Hepatocyte (in vitro differentiated cells): ENCODE measurements around the gene SMARCC2. TPM values are rescaled to one million over a fixed set of nuclear protein-coding genes. Genes with fewer than 3 reads are reported as not detected.
A peak's percentile ranks its signal among the peaks of the same experiment; 100 is the strongest.

Experiments
- DNase-seq: peaks from one replicate; pipeline ENCODE4 v3.0.0-alpha.2; 2016; ENCODE audit warnings: low spot score
- H2AFZ ChIP-seq: fragments of 200-600 bp; sonication (generic); 2 replicates; pipeline ENCODE4 v1.6.0; 2016; ENCODE audit warnings: antibody characterized with exemption, mild to moderate bottlenecking
- H3K27ac ChIP-seq: fragments of 200-600 bp; sonication (generic); 2 replicates; pipeline ENCODE4 v1.5.1; 2016; ENCODE audit warnings: mild to moderate bottlenecking
- H3K27me3 ChIP-seq: fragments of 200-600 bp; sonication (generic); 2 replicates; pipeline ENCODE4 v1.6.1; 2016
- H3K36me3 ChIP-seq: fragments of 200-600 bp; sonication (generic); replicated peaks from 2 replicates; pipeline ENCODE4 v1.5.1; 2016; ENCODE audit warnings: low read depth; ENCODE audit not compliant: insufficient read depth
- H3K4me1 ChIP-seq: fragments of 200-600 bp; sonication (generic); 2 replicates; pipeline ENCODE4 v1.5.1; 2016; ENCODE audit warnings: mild to moderate bottlenecking, moderate library complexity; ENCODE audit not compliant: insufficient read depth
- H3K4me2 ChIP-seq: fragments of 200-600 bp; sonication (generic); 2 replicates; pipeline ENCODE4 v1.6.0; 2016
- H3K4me3 ChIP-seq: fragments of 200-600 bp; sonication (generic); 2 replicates; pipeline ENCODE4 v1.5.1; 2016; ENCODE audit warnings: mild to moderate bottlenecking
- H3K79me2 ChIP-seq: fragments of 200-600 bp; sonication (generic); 2 replicates; pipeline ENCODE4 v1.6.0; 2017; ENCODE audit warnings: mild to moderate bottlenecking
- H3K9me2 ChIP-seq: fragments of 200-600 bp; sonication (generic); replicated peaks from 2 replicates; pipeline ENCODE4 v1.6.0; 2017; ENCODE audit warnings: mild to moderate bottlenecking; ENCODE audit not compliant: insufficient read depth
- H3K9me3 ChIP-seq: fragments of 200-600 bp; sonication (generic); 2 replicates; pipeline ENCODE4 v1.5.1; 2016; ENCODE audit warnings: low read depth, mild to moderate bottlenecking
- H4K20me1 ChIP-seq: fragments of 200-600 bp; sonication (generic); 2 replicates; pipeline ENCODE4 v1.6.0; 2016; ENCODE audit warnings: mild to moderate bottlenecking; ENCODE audit not compliant: insufficient read depth, poor library complexity, severe bottlenecking
- EZH2 ChIP-seq: fragments of 200-600 bp; sonication (generic); IDR thresholded peaks from 2 replicates; pipeline ENCODE4 v1.6.1; 2016; ENCODE audit warnings: antibody characterized with exemption, mild to moderate bottlenecking, borderline replicate concordance
- EZH2phosphoT487 ChIP-seq: fragments of 200-600 bp; sonication (generic); IDR thresholded peaks from one replicate; pipeline ENCODE4 v1.6.1; 2018; ENCODE audit warnings: antibody characterized with exemption, mild to moderate bottlenecking, low read depth, moderate library complexity; ENCODE audit not compliant: unreplicated experiment, severe bottlenecking
- WGBS: methylation state at CpG from one replicate; pipeline ENCODE4 v1.1.6; 2016; ENCODE audit warnings: low lambda C conversion rate; ENCODE audit errors: missing lambda C conversion rate; 5-methylcytosine and 5-hydroxymethylcytosine counted together
- polyA plus RNA-seq: library from polyadenylated mRNA; unstranded; fragments of >200 nt; fragmentation: Nextera tagmentation; extraction: Ambion mirVana; gene quantifications from 2 replicates; pipeline ENCODE4 v1.2.1, GENCODE V29; 2016
- total RNA-seq: library from RNA; depleted of rRNA; stranded (reverse); fragments of >200 nt; gene quantifications from 2 replicates; pipeline ENCODE4 v1.2.3, GENCODE V29; 2014
- TF ChIP-seq, protein P1 (sequence below): fragments of 200-600 bp; sonication (generic); IDR thresholded peaks from 2 replicates; pipeline ENCODE4 v1.5.1; 2016; ENCODE audit warnings: antibody characterized with exemption, mild to moderate bottlenecking; ENCODE audit not compliant: poor library complexity

Gene SMARCC2
- total and polyA plus RNA-seq, 2 experiments from 2014 or later, result 34.8 to 68.6 TPM

- H3K36me3 ChIP-seq, result no peaks in the 10 kb centered on the region
- WGBS, result 10% methylated on average over 12 of the region's 12 CpGs
- H3K27me3 ChIP-seq, result no peaks in the 10 kb centered on the region
- TF ChIP-seq EZH2phosphoT487, result no peak
- TF ChIP-seq, protein P1, sequence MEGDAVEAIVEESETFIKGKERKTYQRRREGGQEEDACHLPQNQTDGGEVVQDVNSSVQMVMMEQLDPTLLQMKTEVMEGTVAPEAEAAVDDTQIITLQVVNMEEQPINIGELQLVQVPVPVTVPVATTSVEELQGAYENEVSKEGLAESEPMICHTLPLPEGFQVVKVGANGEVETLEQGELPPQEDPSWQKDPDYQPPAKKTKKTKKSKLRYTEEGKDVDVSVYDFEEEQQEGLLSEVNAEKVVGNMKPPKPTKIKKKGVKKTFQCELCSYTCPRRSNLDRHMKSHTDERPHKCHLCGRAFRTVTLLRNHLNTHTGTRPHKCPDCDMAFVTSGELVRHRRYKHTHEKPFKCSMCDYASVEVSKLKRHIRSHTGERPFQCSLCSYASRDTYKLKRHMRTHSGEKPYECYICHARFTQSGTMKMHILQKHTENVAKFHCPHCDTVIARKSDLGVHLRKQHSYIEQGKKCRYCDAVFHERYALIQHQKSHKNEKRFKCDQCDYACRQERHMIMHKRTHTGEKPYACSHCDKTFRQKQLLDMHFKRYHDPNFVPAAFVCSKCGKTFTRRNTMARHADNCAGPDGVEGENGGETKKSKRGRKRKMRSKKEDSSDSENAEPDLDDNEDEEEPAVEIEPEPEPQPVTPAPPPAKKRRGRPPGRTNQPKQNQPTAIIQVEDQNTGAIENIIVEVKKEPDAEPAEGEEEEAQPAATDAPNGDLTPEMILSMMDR, result peak; percentile 32
- no peak for TF ChIP-seq EZH2
- H3K27ac ChIP-seq, result peak overlapping the region; percentile 95
- no peaks in the 10 kb centered on the region for H4K20me1 ChIP-seq
- no peaks in the 10 kb centered on the region for H3K9me3 ChIP-seq
- DNase-seq, result peak; percentile 82
- peak overlapping the region; percentile 82 for H2AFZ ChIP-seq
- H3K4me2 ChIP-seq, result peak overlapping the region; percentile 91
- H3K79me2 ChIP-seq, result peaks cover 19% of the 10 kb centered on the region
- peak overlapping the region; percentile 76 for H3K4me3 ChIP-seq
- peaks cover 20% of the 10 kb centered on the region for H3K4me1 ChIP-seq
- no peaks in the 10 kb centered on the region for H3K9me2 ChIP-seq
Measured at GRCh38 chr12:56151672-56152131, 37.6 kb downstream of the SMARCC2 start.

DNA sequence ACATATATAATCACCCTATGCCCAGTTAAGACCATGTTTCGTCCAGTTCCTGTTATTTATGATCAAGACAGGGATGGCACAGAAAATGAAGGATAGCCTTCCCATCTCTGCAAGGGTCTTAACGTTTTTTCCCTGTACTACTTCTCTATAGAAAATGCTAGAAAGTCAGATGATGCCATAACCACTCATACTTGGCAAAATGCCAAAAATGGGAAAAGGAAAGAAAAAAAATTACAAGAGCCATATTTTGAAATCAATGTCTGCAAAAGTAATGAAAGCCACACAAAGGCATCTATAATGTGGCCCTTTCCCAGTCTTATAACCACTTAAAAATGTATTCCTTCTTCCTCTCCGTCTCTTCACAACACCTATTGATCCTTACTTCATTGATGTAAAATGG is 38.7 kb downstream of the SMARCC2 start:
- Histone ChIP-seq H3K79me2 (peaks cover 19% of the 10 kb centered on the region), H3K4me1 (peaks cover 27% of the 10 kb centered on the region), H2AFZ (no peak overlapping the region), H3K9me2 (no peaks in the 10 kb centered on the region), H3K27me3 (no peaks in the 10 kb centered on the region), H3K36me3 (no peaks in the 10 kb centered on the region), H3K27ac (no peak overlapping the region), H3K4me2 (no peak overlapping the region), H4K20me1 (no peaks in the 10 kb centered on the region), H3K4me3 (no peak overlapping the region), H3K9me3 (no peaks in the 10 kb centered on the region)
- DNase-seq, result no peak
- TF ChIP-seq, protein P1, result no peak
- TF ChIP-seq EZH2 (no peak), EZH2phosphoT487 (no peak)
- 73% methylated on average over 3 of the region's 3 CpGs for WGBS

DNA sequence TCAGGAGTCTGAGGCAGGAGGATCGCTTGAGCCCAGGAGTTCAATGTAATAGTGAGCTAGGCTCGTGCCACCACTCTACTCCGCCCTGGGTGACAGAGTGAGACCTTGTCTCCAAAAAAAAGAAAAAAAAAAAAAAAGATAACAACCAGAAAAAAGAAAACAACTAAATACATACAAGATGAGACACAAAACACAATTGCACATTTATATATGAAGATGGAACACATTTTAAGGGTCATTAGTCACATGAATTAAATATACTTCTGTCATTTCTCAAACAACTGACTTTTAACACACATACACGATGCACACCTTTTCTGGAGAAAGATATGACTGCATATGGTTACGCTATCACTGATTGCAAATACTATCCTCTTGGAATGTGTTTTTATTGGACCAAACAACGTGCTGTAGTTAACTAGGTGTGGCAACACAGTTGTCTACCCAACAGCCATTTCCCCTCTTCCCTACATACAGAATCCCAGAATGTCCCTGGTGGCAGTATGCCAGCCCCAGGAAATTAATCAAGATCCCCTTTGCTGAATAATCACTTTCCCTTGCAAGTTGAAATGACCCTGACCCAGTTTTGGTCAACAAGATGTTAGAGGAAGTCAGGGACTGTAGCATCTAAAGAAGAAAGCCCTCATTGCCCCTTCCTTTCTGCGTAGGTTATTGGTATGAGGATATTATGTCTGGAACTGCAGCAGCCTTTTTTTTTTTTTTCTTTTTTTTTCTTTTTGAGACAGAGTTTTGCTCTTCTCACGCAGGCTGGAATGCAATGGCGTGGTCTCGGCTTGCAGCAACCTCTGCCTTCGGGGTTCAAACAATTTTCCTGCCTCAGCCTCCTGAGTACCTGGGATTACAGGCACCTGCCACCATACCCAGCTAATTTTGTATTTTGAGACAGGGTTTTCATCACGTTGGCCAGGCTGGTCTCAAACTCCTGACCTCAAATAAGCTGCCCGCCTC is 42.5 kb downstream of the SMARCC2 start:
- Histone ChIP-seq H3K27me3 (no peaks in the 10 kb centered on the region), H2AFZ (no peak overlapping the region), H3K79me2 (no peaks in the 10 kb centered on the region), H3K36me3 (no peaks in the 10 kb centered on the region), H3K4me1 (peaks cover 18% of the 10 kb centered on the region), H3K4me3 (no peak overlapping the region), H3K4me2 (no peak overlapping the region), H3K9me2 (no peaks in the 10 kb centered on the region), H3K9me3 (no peaks in the 10 kb centered on the region), H3K27ac (peak overlapping the region; percentile 21), H4K20me1 (no peaks in the 10 kb centered on the region)
- WGBS, result 80% methylated on average over 13 of the region's 13 CpGs
- TF ChIP-seq, protein P1, result no peak
- no peak for TF ChIP-seq EZH2phosphoT487
- TF ChIP-seq EZH2, result no peak
- DNase-seq, result peak; percentile 41
